ACC112 (cell line): ENCODE data around the gene GAS2L2.
A peak's percentile ranks its signal among the peaks of the same experiment; 100 is the strongest.

Experiments
- H2AFZ ChIP-seq: fragments of 200-600 bp; sonication (generic); one replicate; pipeline ENCODE4 v1.6.0; 2017; ENCODE audit warnings: antibody characterized with exemption, low read length; ENCODE audit not compliant: unreplicated experiment
- H3K27ac ChIP-seq: fragments of 200-600 bp; sonication (generic); 2 replicates; pipeline ENCODE4 v1.5.1; 2014; ENCODE audit warnings: low read depth, mild to moderate bottlenecking, antibody characterized with exemption, low read length, moderate library complexity
- H3K27me3 ChIP-seq: fragments of 200-600 bp; sonication (generic); 2 replicates; pipeline ENCODE4 v1.6.1; 2014; ENCODE audit warnings: mild to moderate bottlenecking, antibody characterized with exemption, low read length, moderate library complexity, mixed read lengths; ENCODE audit not compliant: insufficient read depth
- H3K36me3 ChIP-seq: fragments of 200-600 bp; sonication (generic); 2 replicates; pipeline ENCODE4 v1.6.1; 2016; ENCODE audit warnings: mild to moderate bottlenecking, antibody characterized with exemption, low read length, moderate library complexity, mixed read lengths; ENCODE audit not compliant: insufficient read depth
- H3K4me1 ChIP-seq: fragments of 200-600 bp; sonication (generic); one replicate; pipeline ENCODE4 v1.6.1; 2016; ENCODE audit warnings: low read length, mixed read lengths; ENCODE audit not compliant: insufficient read depth, unreplicated experiment, control insufficient read depth
- H3K4me3 ChIP-seq: fragments of 200-600 bp; sonication (generic); 2 replicates; pipeline ENCODE4 v1.5.1; 2014; ENCODE audit warnings: mild to moderate bottlenecking, low read depth, low read length
- H3K79me2 ChIP-seq: fragments of 200-600 bp; sonication (generic); one replicate; pipeline ENCODE4 v1.6.0; 2016; ENCODE audit warnings: low read length; ENCODE audit not compliant: control insufficient read depth, unreplicated experiment, insufficient read depth

Gene GAS2L2

GRCh38 chr17:35745246-35745645 is 7.8 kb downstream of the GAS2L2 start:
- Histone ChIP-seq H3K36me3 (no peaks in the 10 kb centered on the region), H3K79me2 (no peaks in the 10 kb centered on the region), H3K27ac (no peak overlapping the region), H2AFZ (no peak overlapping the region), H3K4me1 (peaks cover 20% of the 10 kb centered on the region), H3K27me3 (peaks cover 66% of the 10 kb centered on the region), H3K4me3 (no peak overlapping the region)

- Histone ChIP-seq H2AFZ (no peak overlapping the region), H3K4me1 (peaks cover 16% of the 10 kb centered on the region), H3K27me3 (peaks cover 67% of the 10 kb centered on the region), H3K79me2 (no peaks in the 10 kb centered on the region), H3K4me3 (no peak overlapping the region), H3K27ac (no peak overlapping the region), H3K36me3 (no peaks in the 10 kb centered on the region)
These were observed 8.2 kb downstream of the GAS2L2 start for GRCh38 chr17:35744830-35745229.

- H3K4me1 ChIP-seq: peaks cover 11% of the 10 kb centered on the region
- no peak overlapping the region for H3K27ac ChIP-seq
- H3K27me3 ChIP-seq: peaks cover 73% of the 10 kb centered on the region
- no peak overlapping the region for H2AFZ ChIP-seq
- H3K79me2 ChIP-seq: no peaks in the 10 kb centered on the region
- H3K4me3 ChIP-seq: no peak overlapping the region
- no peaks in the 10 kb centered on the region for H3K36me3 ChIP-seq
These were observed 9.3 kb downstream of the GAS2L2 start for GRCh38 chr17:35743626-35744328.

GRCh38 chr17:35742896-35743477 is 10.1 kb downstream of the GAS2L2 start:
- Histone ChIP-seq H3K36me3 (no peaks in the 10 kb centered on the region), H3K27me3 (peaks cover 76% of the 10 kb centered on the region), H3K4me1 (peaks cover 3% of the 10 kb centered on the region), H3K79me2 (no peaks in the 10 kb centered on the region), H3K27ac (no peak overlapping the region), H3K4me3 (no peak overlapping the region), H2AFZ (no peak overlapping the region)

- H3K79me2 ChIP-seq: no peaks in the 10 kb centered on the region
- H3K4me3 ChIP-seq: no peak overlapping the region
- H3K36me3 ChIP-seq: no peaks in the 10 kb centered on the region
- H3K27me3 ChIP-seq: peaks cover 76% of the 10 kb centered on the region
- H3K4me1 ChIP-seq: no peaks in the 10 kb centered on the region
- no peak overlapping the region for H3K27ac ChIP-seq
- no peak overlapping the region for H2AFZ ChIP-seq
These were observed 10.5 kb downstream of the GAS2L2 start for GRCh38 chr17:35742496-35742895.

- Histone ChIP-seq H3K4me1 (no peaks in the 10 kb centered on the region), H3K36me3 (no peaks in the 10 kb centered on the region), H3K27ac (no peak overlapping the region), H2AFZ (no peak overlapping the region), H3K79me2 (no peaks in the 10 kb centered on the region), H3K27me3 (peaks cover 68% of the 10 kb centered on the region), H3K4me3 (peak overlapping the region; percentile 47; the same call in 1 of the 2 replicates)
These were observed 11.8 kb downstream of the GAS2L2 start for GRCh38 chr17:35740997-35741931.

- Histone ChIP-seq H3K36me3 (no peaks in the 10 kb centered on the region), H3K27me3 (peaks cover 60% of the 10 kb centered on the region), H3K79me2 (no peaks in the 10 kb centered on the region), H3K4me1 (no peaks in the 10 kb centered on the region), H3K4me3 (no peak overlapping the region), H2AFZ (no peak overlapping the region), H3K27ac (no peak overlapping the region)
These were observed 12.8 kb downstream of the GAS2L2 start for GRCh38 chr17:35740216-35740615.

- H3K27me3 ChIP-seq: peaks cover 51% of the 10 kb centered on the region
- no peak overlapping the region for H3K27ac ChIP-seq
- H3K36me3 ChIP-seq: no peaks in the 10 kb centered on the region
- no peaks in the 10 kb centered on the region for H3K4me1 ChIP-seq
- H2AFZ ChIP-seq: no peak overlapping the region
- no peaks in the 10 kb centered on the region for H3K79me2 ChIP-seq
- H3K4me3 ChIP-seq: no peak overlapping the region
These were observed 14.4 kb downstream of the GAS2L2 start for GRCh38 chr17:35738519-35739133.

- Histone ChIP-seq H3K4me1 (peaks cover under 1% of the 10 kb centered on the region), H3K4me3 (no peak overlapping the region), H3K79me2 (no peaks in the 10 kb centered on the region), H3K27me3 (peaks cover 31% of the 10 kb centered on the region), H3K27ac (no peak overlapping the region), H3K36me3 (no peaks in the 10 kb centered on the region), H2AFZ (no peak overlapping the region)
These were observed 16.8 kb downstream of the GAS2L2 start for GRCh38 chr17:35736236-35736635.

GRCh38 chr17:35735036-35735805 is 17.8 kb downstream of the GAS2L2 start:
- no peaks in the 10 kb centered on the region for H3K79me2 ChIP-seq
- H3K4me1 ChIP-seq: peaks cover 8% of the 10 kb centered on the region

More at GRCh38 chr17:35735036-35735805, 17.8 kb downstream of the GAS2L2 start:
- H3K4me3 ChIP-seq: no peak overlapping the region
- H3K27me3 ChIP-seq: peaks cover 20% of the 10 kb centered on the region
- H3K27ac ChIP-seq: no peak overlapping the region
- no peak overlapping the region for H2AFZ ChIP-seq
- no peaks in the 10 kb centered on the region for H3K36me3 ChIP-seq
